Fibroblast of upper back skin (primary cell): ENCODE results near the gene ATP8B3.
"Not testable (repeated sequence)": the region's sequence is repeated elsewhere in the genome, so short reads cannot be mapped to it uniquely, and the experiment has no call there.

ENCODE experiments used
- DNase-seq: peaks from one replicate; pipeline ENCODE4 v3.0.0-alpha.2; 2013

Gene ATP8B3

GRCh38 chr19:1765904-1766799 lies 45.9 kb downstream of the ATP8B3 start:
- no peak for DNase-seq

DNA sequence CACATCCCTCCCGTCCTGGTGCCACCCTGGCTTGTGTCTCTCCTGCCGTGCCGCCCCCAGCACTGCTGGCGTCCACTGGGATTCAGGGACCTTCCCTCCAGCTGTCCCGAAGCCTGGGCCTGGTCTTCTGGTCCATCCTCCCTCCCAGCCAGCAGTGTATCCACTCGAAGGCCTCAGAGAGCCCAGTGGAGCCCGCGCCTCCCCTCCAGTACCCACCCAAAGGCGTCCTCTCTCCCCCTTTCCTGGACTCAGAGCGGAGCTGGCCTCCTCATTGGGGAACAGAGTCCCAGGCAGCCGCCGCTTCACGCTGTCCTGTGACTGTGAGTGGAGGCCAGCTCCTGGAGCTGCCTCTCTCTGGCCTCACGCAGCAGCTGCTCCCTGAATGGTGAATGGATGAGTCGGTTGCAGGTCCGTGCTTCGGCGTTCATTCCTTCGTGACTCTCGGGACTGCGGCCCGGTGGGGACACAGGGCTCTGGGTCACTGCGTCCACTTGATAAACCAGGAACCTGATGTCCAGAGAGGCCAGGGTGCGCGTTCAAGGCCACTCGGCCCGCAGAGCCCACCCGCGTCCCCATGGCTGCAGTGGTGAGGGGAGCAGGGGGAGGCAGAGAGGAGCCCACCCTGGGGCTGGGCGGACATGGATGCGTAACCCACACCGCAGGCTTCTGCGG lies 46.7 kb downstream of the ATP8B3 start:
- no peak for DNase-seq

- DNase-seq: no peak
Measured at GRCh38 chr19:1764729-1765128, 47.3 kb downstream of the ATP8B3 start.

DNA sequence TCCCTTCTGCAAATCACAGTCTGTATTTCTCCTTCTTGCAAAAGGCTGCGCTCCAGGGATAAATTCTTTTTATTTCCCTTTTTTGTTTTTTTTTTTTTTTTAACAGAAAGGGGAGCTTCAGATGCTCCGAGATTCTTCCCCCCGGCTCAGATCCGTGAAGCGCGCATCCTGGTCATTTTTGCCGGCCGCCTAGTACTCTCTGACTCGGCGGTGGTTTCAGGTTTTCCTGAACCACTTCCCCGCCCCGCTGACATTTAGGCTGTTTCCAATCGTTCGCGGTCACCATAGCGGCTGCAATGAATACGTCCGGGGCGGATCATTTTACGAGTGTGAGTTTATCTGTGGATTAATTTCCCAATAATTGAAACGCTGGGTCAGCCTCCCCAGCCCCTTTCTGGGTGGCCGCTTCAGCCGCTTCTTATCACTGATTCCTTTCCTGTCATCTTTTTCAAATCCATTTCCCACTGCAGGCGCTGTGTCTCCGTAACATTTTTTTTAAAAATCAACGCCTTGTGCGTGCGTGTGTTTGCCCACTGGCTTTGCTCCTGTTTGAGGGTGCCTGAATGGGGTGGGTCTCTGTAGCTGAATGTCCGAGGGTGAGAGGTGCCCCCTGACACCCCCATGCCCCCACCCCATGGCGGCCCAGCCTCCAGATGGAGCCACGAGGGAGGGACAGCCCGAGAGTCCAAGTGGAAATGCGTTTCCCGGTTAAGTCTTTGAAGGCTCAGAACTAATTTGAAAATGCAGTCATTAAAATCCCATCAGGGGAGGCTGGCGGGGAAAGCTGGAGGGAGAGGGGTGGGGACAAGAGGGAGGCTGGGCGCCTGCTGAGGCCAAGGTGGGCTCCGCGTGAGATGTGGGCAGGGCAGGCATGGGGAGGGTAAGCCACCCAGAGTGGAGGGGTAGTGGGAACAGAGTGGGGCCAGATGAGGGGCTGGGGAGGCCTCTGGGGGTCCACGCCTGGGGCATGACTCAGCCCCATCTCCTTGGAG lies 48.1 kb downstream of the ATP8B3 start:
- no peak for DNase-seq

DNA sequence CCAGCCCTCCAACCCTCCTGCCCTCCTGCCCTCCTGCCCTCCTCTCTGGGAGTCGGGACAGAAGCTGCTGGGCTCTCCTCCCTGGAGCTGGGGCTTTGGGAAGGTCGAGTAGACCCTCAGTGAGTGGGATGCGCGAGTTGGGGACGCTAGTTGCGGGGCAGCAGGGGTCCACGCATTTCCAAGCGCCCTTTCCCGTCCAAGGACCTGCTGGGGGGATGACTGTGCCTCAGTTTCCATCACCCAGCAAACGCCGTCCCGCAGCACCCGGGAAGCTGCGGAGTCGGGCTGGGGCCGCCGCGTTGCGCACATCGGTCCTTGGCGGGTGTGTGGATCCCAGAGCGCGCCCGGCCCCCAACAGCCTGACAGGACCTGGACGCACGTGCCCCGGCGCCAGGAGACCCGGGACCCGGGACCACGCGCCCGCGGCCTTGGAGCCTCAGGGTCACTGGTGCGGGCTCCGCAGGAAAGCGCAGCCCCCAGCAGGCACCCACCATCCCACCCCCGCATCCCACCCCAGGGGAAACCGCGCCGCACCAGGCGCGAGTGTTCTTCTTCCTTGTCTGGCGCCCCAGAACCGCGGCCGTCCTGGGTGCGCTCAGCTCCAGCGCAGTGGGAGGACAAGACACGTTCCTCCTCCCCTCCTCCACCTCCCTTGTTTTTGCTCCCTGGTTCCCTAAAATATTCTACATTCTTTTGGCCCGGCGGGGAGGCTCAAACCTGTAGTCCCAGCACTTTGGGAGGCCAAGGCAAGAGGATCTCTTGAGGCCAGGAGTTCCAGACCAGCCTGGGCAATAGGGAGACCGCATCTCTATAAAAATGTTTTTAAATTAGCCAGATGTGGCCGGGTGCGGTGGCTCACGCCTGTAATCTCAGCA lies 49.6 kb downstream of the ATP8B3 start:
- no peak for DNase-seq

DNA sequence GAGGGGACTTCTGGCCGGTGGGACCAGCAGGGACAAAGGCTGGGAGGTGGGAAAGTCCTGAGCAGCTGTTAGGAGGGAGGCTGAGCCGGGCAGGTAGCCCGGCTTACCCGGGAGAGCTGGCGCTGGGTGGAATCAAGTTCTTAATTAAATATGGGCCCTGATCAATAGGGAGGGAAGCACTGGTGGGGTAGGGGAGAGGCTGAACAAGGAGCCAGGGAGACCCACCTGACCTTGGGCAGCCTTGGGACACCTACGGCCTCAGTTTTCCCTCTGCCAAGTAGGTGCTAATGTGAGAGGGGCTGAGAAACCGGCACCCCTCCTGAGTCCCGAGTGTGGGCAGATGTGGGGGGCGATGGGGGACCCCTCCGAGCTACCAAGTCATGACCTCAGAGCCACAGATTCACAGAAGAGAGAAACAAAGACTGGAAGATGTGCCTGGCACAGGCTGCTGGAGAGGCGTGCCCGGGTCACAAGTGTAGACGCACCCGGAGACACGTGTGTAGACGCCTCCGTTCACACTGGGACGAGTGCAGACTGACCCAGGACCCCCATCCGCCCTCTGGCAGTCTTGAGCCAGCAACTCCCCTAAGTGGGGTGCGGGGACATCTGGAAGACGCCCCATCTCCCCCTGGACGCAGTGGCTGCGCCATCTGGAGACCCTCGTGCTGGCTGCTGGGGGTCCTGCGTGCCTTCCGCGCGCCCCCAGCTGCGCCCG lies 50.4 kb downstream of the ATP8B3 start:
- DNase-seq: no peak

- DNase-seq: not testable (repeated sequence)
Measured at GRCh38 chr19:1760786-1761527, 51.1 kb downstream of the ATP8B3 start.

DNA sequence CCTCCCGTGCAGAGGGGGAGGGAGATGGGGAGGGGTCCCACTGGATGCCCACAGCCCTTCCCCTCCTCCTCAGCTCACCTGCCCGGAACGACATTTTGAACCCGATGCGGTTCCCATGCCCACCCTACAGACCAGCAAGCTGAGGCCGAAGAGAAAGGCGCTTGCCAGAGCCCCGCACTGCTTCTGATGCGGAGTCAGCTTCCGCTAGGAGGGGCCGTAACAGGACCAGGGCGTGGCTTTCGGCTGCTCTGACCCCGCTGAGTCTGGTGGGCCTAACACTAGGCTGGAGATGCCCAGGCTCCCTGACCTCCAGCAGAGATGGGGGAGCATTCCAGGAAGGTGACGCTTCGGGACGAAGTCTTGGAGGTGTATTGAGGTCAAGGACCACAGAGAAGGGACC lies 52.1 kb downstream of the ATP8B3 start:
- DNase-seq: no peak

- no peak for DNase-seq
Measured at GRCh38 chr19:1758959-1759903, 52.8 kb downstream of the ATP8B3 start.

DNA sequence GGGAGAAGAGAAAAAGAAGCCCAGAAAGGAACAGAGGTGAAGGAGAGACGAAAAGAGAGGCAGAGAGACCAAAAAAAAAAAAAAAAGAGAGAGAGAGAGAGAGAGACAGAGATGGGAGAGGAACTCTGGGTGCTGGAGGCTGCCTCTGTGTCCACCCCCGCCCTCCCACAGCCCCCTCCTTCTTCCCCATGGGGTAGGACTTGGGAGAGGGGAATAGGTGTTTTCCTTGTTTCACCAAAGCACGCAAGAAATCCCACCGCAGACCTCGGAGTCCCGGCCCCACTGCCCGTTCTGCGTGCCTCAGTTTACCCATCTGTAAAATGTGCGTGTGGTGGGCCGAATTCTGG lies 53.9 kb downstream of the ATP8B3 start:
- no peak for DNase-seq

DNA sequence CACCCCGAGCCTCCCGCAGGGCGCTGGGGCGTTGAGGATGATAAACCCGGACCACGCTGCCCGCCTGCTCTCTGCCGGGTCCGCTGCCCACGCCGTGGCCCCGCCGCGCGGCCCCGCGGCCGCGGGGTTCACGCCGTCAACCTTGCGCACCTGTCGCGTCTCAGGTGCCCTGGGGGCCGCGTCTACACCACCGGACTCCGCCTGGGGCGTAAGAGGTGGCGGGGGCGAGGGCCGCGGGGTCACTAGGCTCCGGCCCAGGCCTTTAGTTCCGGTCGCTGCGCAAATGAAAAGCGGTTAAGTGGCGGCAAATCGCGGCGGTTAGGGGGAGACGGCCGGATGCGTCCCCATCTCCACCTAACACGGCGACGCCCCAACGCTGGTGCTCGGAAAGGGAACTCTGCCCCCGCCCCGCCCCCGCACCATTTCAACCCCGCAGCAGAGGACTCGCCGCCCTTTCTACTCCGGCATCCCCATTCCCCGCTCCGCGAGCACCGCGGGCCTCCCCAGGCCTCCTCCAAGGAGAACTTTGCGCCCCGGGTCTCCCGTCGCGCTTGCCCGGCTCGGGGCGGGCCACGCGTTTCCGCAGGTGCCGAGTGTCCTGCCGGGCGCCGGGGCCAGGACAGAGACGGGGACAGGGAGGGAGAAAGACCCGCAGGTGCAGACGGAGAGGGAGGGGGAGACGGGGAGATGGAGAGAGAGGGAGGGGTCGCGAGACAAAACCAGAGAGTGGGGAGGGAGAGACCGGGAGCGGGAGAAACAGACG lies 54.4 kb downstream of the ATP8B3 start:
- no peak for DNase-seq

- no peak for DNase-seq
Measured at GRCh38 chr19:1756705-1757465, 55.2 kb downstream of the ATP8B3 start.

DNA sequence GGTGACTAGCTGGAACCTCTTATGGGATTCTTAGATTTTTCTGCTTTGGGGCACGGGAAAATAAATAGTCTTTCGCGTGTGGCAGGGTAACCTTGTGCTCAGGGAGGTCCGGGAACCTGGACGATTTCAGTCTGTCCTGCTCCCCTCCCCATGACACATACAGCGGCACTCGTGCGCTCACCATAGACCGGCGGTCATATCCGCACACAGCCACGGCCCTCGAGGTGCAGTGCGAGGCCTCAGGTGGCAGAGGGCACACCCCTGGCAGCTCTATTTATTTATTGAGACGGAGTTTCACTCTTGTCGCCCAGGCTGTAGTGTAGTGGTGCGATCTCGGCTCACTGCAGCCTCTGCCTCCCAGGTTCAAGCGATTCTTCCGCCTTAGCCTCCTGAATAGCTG lies 55.8 kb downstream of the ATP8B3 start:
- DNase-seq: no peak

DNA sequence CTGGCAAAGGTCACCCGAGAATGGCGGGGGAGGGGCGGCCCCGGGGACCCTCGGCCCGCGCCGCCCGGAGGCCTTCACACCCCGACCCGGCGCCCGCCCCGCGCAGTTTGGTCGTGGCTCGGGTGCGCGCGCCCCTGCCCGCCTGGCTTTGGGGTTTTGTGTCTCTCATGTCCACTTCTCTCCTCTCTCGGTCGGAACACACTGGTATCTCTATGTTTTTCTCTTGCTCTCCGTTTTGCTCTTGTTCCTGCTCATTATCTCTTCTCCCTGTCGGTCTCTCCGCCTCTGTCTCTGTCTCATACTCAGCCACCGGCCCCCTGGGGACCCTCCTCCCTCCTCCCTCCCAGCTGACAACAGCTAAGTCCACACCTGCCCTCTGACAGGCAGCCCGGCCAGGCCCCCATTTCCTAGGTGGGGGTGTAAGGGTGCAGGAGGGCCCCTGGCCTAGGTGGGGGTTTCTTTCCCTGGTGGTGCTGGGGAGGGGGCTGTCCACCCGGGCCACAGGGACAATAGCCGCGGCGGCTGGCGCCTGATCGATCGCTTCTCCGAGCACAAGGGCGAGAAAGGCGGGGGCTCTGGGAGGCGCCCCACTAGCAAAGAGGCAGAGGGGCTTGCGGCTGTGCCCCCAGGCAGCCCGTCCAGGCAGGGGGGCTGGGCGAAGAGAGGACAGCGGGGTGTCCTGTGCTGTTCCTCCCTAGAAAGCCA lies 56.5 kb downstream of the ATP8B3 start:
- DNase-seq: no peak

GRCh38 chr19:1754636-1755466 lies 57.2 kb downstream of the ATP8B3 start:
- no peak for DNase-seq

- no peak for DNase-seq
Measured at GRCh38 chr19:1754018-1754635, 57.9 kb downstream of the ATP8B3 start.
